Amygdala (tissue), 56 donors: Measurements from ENCODE around the gene RASD2.
"Not testable (repeated sequence)": the region's sequence is repeated elsewhere in the genome, so short reads cannot be mapped to it uniquely, and the experiment has no call there.

ENCODE experiments used
- DNase-seq, 56 donors: peaks; one replicate each; lab custom pipeline; 2025; lab: John Stamatoyannopoulos, UW

Gene RASD2

GRCh38 chr22:35540595-35541253 is at the start of gene RASD2:
Gene RASD2 (plus strand): TSS chr22:35540831. CDS start chr22:35546810, 5,979 bp downstream.
- peak in 19 of 56 donors; percentile 17 to 66 (median 46) for DNase-seq

- DNase-seq, result not testable (repeated sequence)
These were observed 49.3 kb upstream of the RASD2 start for GRCh38 chr22:35491061-35491907.

GRCh38 chr22:35491908-35492380 is 48.7 kb upstream of the RASD2 start:
- DNase-seq, result no peak

- DNase-seq, result no peak
These were observed 47.6 kb upstream of the RASD2 start for GRCh38 chr22:35493074-35493473.

- not testable (repeated sequence) for DNase-seq
These were observed 44.9 kb upstream of the RASD2 start for GRCh38 chr22:35495711-35496110.

- no peak for DNase-seq
These were observed 43.8 kb upstream of the RASD2 start for GRCh38 chr22:35496768-35497312.

- DNase-seq, result no peak
These were observed 42.4 kb upstream of the RASD2 start for GRCh38 chr22:35498026-35498800.

- DNase-seq, result no peak
These were observed 37.8 kb upstream of the RASD2 start for GRCh38 chr22:35502836-35503235.

- no peak for DNase-seq
These were observed 35.0 kb upstream of the RASD2 start for GRCh38 chr22:35505399-35506258.

- DNase-seq, result no peak
These were observed 34.4 kb upstream of the RASD2 start for GRCh38 chr22:35506259-35506570.

- DNase-seq, result not testable (repeated sequence)
These were observed 32.8 kb upstream of the RASD2 start for GRCh38 chr22:35507851-35508250.

- no peak for DNase-seq
These were observed 31.2 kb upstream of the RASD2 start for GRCh38 chr22:35509451-35509850.

GRCh38 chr22:35509960-35510359 is 30.7 kb upstream of the RASD2 start:
- DNase-seq, result no peak

GRCh38 chr22:35510481-35510934 is 30.1 kb upstream of the RASD2 start:
- DNase-seq, result no peak

GRCh38 chr22:35510951-35511350 is 29.7 kb upstream of the RASD2 start:
- DNase-seq, result no peak

- DNase-seq, result no peak
These were observed 26.3 kb upstream of the RASD2 start for GRCh38 chr22:35514366-35514765.

- DNase-seq, result not testable (repeated sequence)
These were observed 24.7 kb upstream of the RASD2 start for GRCh38 chr22:35515952-35516351.

- no peak for DNase-seq
These were observed 23.9 kb upstream of the RASD2 start for GRCh38 chr22:35516723-35517122.

- DNase-seq, result no peak
These were observed 23.4 kb upstream of the RASD2 start for GRCh38 chr22:35517207-35517606.
